H54 (cell line): Measurements from ENCODE around the gene ETV1.

Experiments
- DNase-seq: peaks from one replicate; pipeline ENCODE4 v3.0.0; 2011; ENCODE audit warnings: low spot score, mixed read lengths; ENCODE audit not compliant: insufficient read length
- FAIRE-seq: peaks from 3 replicates; lab custom pipeline; 2011; peaks lifted over from hg19 to GRCh38; lab: Jason Lieb, UNC
- POLR2A ChIP-seq: IDR thresholded peaks from 2 replicates; pipeline ENCODE4 v1.6.1; 2011; ENCODE audit warnings: low read depth, mild to moderate bottlenecking, low read length

The ETV1 gene

GRCh38 chr7:13872709-13873108, 116.8 kb downstream of the ETV1 start:
- no peak for TF ChIP-seq POLR2A
- DNase-seq (no peak), FAIRE-seq (no peak)

DNA sequence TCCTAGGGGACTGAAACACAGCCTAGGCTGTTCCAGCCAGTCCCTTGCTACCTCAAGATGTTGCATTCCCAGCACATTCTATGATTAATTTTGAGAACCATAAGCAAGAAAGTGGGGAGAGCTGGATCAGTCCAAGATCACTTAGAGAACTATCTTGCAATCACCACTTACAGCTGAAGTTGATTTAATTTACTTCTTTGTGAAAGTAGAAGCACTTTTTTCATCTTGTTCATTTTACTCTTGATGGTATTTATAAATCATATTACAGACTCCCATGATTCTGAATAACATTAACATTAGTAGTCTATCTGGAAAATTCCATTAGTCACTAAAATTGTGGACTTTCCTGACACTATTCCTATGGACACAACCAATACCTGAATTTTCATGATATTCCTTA, 118.5 kb downstream of the ETV1 start:
- TF ChIP-seq POLR2A = no peak
- DNase-seq (no peak), FAIRE-seq (no peak)

- DNase-seq (no peak), FAIRE-seq (no peak)
- no peak for TF ChIP-seq POLR2A
Measured at GRCh38 chr7:13860734-13861133, 128.7 kb downstream of the ETV1 start.

DNA sequence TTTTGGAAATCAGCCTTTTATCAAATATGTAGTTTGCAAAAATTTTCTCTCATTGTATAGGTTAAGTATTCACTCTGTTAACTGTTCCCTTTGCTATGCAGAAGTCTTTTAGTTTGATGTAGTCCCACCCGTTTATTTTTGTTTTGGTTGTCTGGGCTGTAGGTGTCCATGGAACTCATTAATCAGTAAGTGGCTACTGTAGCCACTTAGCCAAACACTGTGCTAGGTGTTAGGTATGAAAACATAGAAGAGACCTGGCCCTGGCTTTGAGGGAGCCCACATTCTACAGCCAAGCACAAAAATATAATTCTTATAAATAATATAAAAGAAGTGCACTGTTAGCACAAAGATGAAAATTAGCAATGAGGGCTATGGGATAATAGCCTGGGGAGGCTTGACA, 133.5 kb downstream of the ETV1 start:
- FAIRE-seq (no peak), DNase-seq (no peak)
- no peak for TF ChIP-seq POLR2A

- no peak for TF ChIP-seq POLR2A
- no peak for DNase-seq
- peak; percentile 11 for FAIRE-seq
Measured at GRCh38 chr7:13852281-13852968, 137.0 kb downstream of the ETV1 start.

GRCh38 chr7:13851736-13852135, 137.7 kb downstream of the ETV1 start:
- DNase-seq (no peak), FAIRE-seq (no peak)
- no peak for TF ChIP-seq POLR2A

- peak; percentile 100 for FAIRE-seq
- TF ChIP-seq POLR2A = no peak
- peak; percentile 67 for DNase-seq
Measured at GRCh38 chr7:13850185-13850752, 139.2 kb downstream of the ETV1 start.

GRCh38 chr7:13849163-13849892, 140.1 kb downstream of the ETV1 start:
- FAIRE-seq (peak; percentile 23), DNase-seq (no peak)
- no peak for TF ChIP-seq POLR2A

GRCh38 chr7:13848681-13849131, 140.8 kb downstream of the ETV1 start:
- no peak for FAIRE-seq
- no peak for DNase-seq
- TF ChIP-seq POLR2A = no peak

GRCh38 chr7:13846386-13846785, 143.1 kb downstream of the ETV1 start:
- DNase-seq (no peak), FAIRE-seq (no peak)
- TF ChIP-seq POLR2A = no peak

GRCh38 chr7:13845601-13846000, 143.9 kb downstream of the ETV1 start:
- DNase-seq (no peak), FAIRE-seq (no peak)
- TF ChIP-seq POLR2A = no peak

DNA sequence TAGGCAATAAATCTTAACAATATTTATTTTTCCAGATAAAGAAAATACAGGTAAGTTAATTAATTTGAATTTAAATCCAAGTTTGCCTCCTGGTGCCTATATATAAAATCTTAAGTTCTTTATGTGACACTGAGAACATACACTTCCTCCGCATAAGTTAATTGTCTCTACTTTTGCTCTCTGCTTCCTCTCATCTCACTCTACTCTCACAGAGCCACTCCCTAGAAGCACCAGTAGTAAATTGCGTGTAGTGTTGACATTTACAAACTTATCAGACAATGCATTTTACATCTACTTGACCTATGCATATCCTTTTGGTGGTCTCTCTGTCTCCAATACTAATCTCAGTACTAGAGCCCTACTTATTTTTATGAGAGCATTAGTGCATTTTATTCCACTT, 144.5 kb downstream of the ETV1 start:
- DNase-seq (no peak), FAIRE-seq (no peak)
- TF ChIP-seq POLR2A = no peak

- FAIRE-seq (peak; percentile 81), DNase-seq (no peak)
- no peak for TF ChIP-seq POLR2A
Measured at GRCh38 chr7:13841284-13841683, 148.2 kb downstream of the ETV1 start.
